EL (cell line): Measurements from ENCODE around the gene TSHZ2.
A peak's percentile ranks its signal among the peaks of the same experiment; 100 is the strongest.

Experiments
- DNase-seq: peaks from one replicate; pipeline ENCODE4 v3.0.0-alpha.2; 2016

TSHZ2 gene

DNA sequence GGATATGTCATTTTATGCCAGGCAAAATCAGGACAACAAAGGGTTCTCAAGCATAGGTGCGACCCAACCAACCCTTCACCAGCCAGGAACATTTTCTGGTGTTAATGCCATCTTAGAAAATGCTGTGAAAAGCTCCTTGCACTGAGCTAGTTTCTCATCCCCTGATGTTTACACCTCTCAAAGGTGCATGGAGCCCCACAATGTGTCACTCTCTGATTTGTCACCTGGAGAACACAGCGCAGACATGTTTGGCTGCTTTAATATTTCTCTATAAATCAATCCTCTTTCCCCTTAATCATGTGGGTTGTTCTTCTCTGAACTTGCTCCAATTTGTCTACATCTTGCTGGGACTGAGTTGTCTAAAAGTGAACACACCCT is 244.3 kb downstream of the TSHZ2 start:
- no peak for DNase-seq

DNA sequence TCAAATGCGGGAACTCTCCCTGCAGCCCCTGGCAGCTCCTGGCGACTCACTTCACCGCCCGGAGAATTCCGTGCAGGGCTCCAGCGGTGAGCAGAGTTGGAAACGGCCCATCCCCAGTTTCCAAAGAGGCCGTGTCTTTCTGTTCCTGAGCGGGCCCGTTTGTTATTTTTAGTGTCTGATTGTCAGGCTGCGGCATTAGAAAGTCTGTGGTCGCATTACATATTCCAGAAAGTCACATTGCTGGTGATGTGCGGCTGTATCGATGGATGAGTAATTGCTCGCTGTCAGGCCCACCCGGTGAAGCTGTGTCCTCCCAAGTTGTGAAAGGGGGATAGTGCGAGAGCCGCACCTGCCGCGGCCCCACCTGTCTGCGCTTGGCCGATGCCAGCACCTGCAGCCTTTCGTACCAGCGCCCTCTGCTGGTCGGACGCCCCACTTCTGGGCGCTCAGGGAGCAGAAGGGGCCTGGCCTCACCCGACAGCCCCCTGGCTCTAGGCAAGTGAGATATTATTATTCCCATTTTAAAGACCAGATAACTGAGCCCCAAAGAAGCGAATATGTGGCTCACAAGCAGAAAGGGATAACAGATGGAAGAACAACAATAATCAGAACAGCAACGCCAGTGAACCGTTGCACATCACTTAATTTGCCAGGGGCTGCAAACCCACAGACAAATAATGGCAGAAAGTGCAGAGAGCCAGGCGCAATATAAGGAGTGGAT is 244.9 kb downstream of the TSHZ2 start:
- DNase-seq: peak; percentile 4

DNA sequence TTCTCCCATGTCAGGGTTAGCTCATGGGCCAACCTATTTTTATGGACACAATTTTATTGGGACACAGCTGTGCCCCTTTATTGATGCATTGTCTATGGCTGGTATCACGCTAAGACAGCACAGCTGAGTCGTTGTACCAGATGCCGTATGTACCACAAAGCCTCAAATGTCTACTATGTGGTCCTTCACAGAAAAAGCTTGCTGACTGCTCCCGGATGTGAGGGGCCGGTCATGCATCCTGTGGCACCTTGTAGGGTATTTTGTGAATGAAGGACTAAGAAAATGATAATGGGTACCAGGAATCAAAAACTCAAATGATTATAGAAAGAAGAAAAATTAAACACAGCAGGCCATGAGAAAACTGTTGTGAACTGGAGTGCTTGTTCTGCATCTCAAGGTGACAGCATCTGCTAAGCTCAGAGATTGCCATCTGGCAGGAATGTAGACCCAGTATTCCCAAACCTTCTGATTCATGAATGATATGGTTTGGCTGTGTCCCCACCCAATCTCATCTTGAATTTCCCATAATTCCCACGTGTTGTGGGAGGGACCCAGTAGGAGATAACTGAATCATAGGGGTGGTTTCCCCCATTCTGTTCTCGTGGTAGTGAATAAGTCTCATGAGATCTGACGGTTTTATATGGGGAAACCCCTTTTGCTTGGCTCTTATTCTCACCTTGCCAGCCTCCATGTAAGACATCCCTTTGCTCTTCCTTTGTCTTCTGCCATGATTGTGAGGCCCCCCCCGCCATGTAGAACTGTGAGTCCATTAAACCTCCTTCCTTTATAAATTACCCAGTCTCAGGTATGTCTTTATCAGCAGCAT is 248.5 kb downstream of the TSHZ2 start:
- no peak for DNase-seq

DNA sequence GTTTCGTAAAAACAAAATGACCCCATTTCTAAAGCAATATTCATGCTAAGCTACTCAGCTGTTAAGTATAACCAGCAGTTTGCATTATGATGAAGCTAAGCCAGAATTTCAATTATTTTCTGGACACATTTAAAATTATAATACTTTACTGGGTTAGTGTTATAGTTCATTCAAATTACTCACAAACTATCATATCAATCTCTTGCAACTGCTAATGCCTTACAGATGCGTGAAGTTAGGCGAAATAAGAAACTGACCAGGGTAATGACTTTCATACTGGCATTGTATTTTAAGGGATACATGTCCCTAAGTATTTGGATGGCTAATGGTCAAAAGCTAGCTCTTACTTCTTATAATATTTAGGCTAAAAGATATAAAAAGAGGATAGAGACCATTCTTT is 249.6 kb downstream of the TSHZ2 start:
- DNase-seq: no peak

DNA sequence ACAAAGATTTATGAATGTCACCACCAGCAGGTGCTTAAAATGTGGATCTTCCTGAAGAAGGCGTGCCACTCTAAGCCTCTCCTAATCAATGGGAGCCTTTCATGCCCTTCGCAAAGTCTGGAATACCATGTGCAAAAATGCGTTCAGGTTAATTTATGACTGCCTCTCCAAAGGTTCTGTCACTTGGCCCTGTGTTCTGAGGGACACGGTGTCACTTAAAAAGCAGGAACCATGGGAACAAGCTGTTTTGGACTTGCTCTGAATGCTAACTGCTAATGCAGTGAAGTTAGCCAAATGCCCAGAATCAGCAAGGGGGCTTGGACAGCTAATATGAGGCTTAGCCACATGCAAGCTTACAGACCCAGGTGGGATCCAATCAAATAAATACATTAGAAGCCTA is 250.3 kb downstream of the TSHZ2 start:
- DNase-seq: no peak

DNA sequence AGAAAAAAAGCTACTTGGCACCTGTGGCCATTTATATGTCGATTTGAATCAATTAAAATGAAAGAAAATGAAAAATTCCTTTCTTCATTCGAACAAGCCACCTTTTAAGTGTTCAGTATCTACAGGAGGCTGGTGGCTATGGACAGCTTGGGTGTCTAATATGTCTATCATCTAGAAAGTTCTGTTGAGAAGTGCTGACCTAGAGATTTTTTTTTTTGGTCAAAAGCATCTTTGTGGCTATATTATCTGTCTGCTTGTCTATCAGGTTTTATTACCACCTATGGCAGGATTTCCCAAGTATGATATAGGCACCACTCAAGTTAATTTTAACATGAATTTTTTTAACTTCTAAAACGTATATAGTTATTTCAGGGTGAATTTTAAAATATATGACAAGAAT is 250.8 kb downstream of the TSHZ2 start:
- no peak for DNase-seq

DNA sequence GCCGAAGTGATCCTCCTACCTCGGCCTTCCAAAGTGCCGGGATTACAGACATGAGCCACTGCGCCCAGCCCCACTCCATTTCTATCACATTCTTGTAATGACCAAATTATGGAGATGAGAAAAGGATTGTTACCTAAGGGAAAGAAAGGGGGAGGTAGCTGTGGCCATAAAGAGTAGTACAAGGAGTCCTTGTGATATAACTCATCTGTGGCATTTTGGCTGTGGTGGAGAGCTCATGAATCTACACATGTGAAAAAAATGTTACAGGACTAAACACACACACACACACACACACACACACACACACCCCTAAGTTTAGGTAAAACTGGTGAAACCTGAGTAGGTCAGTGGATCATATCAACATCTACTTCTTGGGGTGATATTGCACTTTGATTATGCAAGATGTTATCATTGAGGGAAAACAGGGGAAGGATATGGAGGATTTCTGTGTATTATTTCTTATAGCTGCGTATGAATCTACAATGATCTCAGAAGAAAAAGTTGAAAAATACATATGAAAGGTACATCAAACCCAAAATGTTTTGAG is 251.5 kb downstream of the TSHZ2 start:
- DNase-seq: no peak

DNA sequence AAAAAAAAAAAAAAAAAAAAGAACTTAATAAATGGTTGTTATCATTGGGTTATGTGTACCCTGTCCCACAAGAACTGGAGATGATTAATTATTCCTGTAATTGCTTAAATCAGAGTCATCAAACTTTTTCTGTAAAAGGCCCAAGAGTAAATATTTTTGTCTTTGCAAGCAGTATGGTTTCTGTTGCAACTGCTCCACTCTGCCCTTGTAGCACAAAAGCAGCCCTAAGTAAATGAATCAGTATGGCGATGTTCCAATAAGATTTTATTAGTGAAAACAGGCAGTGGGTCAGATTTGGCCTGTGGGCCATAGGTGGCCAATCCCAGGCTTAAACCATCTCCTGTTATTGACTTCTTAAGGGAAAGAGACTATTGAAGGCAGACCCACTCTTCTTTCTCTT is 252.7 kb downstream of the TSHZ2 start:
- no peak for DNase-seq

DNA sequence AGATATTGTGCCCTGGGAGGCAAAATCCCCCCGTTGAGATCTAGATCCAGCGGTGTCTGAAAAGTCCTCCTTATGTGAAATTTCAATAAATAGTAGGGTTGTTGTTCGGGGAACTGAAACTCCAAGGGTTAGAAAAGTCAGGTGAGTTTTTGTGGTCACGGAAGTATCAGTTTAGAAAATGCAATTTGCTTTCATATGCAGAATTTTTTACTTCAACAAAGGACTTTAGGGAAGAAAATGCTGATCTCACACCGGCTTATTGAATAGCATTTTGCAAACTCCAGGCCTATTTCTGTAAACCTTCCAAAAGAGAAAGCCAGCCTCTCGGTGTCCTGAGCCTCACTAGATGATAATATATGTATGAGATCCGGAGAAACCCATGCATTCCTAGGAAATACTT is 254.7 kb downstream of the TSHZ2 start:
- no peak for DNase-seq

DNA sequence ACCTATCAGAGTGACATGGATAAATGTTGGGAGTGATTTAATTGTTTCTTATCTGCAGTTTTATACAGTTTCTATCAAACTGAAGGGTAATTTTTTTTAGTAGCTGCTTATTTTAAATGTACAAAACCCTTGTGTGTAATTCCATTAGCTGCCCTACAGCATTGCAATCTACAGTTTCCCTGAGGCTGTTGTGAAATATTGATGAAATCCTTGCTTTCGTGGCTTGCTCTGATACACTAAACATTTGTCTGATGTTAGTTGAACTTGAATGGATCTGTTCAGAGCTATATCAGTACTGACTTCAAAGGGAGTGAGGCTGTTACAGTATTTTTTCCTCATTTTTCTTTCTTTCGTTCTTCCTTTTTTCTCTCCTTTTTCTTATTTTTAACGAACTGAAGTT is 255.4 kb downstream of the TSHZ2 start:
- DNase-seq: no peak

DNA sequence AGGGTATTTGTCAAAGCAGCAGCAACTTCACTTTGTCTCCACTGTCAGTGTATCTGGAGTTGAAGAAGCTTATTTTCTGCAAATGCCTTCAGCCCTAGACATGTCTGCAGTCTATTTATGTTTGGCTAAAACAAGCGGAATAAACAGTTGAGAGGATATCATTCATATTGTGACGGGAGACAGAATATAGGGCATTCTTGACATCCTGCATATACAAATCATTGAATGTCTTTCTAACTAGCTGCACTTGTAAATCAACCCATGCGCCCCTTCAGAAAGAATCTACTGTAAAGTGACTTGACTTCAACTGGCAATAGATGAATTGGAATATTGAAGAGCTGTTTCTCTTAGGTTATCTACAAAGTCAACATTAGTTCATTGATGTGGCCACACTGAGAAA is 258.9 kb downstream of the TSHZ2 start:
- no peak for DNase-seq

DNA sequence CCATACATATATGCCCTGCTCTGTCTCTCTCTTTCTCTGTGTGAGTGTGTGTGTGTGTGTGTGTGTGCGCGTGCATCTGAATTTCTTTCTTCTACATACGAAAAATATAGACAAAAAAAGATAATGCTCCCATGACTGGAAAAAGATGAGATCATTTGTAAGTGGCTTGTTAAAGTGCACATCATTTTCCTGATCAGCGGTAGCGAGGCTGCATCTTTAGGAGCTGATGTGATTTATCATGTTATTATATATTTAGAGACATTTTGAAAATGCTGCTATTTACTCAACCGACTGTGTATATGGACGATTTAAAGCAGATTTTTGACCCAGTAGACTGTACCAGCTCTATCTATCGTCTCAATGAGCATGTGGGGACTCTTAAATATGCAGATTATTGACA is 265.3 kb downstream of the TSHZ2 start:
- DNase-seq: no peak

DNA sequence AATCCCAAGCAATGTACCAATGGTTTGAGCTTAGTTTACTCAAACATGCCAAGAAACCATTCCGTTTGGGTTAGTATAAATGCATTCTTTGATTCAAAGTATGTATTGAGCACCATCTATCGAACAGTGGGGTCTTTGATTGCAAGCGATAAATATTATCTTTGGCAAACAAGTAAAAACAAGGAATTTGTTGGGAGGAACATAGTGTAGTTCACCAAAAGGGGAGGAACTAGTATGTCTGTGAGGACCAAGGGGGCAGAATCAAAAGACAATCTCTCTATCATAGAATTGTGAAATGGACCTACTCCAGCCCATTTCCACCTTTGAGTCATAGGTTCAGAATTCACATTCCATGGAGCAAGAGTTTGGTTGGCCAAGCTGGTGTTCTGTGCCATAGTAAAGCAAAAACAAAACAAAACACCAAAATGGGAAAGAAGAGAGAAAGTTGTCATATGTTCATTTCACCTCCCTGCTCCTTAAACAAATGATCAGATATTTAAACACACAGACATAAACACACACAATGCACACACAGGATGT is 266.0 kb downstream of the TSHZ2 start:
- no peak for DNase-seq

DNA sequence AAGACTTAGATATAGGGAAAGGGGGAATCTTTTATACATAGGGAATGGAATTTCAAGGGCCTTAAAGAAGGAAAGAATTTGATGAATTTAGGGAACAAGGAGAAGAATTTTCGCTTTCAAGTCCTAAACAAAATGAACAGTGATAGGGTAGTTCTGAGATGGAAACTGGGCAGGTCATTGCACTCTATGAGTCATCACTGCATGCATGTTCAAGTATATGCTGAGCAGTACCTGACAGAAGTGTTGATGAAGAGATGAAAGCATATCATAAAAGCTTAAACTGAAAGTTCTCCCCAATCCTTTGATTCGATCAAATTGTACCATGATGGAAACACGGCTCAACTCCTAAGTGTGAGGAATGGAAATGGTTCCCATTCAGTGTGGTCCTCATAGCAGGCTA is 271.0 kb downstream of the TSHZ2 start:
- no peak for DNase-seq

DNA sequence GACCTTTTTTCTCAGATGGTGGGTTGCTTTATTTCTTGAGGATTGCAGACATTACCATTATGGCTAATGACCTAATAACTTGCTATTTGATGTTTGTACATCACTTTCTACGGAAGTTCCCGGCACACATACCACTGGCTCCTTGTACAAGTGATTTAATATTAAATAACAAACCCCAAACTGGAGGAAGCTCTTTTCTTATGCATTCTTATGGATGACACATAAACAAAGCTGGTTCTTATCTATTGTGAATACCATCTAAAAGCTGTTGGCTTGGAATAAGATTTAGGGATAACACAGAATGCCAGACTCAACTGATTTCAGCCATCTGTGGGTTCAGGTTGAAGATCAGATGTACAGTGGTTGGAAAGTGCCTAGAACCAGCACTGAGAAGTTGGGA is 272.6 kb downstream of the TSHZ2 start:
- DNase-seq: no peak

DNA sequence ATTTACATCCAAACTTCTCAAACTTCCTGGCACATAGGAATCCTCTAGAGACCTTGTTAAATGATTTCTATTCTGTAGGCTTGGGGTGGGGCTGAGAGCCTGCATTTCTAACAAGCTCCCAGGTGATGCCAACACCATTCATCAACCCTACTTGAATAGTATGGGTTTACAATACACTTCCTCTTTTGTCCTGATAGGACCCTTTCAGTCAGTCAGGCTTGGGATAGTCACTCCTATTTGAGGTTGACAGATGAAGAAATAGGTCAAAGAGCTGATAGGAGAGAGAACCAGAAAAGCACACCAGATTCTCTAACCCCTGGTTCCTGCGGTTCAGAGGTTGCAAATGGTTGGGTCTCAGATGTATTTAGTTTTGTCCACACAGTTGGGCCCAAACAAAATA is 273.4 kb downstream of the TSHZ2 start:
- DNase-seq: no peak

DNA sequence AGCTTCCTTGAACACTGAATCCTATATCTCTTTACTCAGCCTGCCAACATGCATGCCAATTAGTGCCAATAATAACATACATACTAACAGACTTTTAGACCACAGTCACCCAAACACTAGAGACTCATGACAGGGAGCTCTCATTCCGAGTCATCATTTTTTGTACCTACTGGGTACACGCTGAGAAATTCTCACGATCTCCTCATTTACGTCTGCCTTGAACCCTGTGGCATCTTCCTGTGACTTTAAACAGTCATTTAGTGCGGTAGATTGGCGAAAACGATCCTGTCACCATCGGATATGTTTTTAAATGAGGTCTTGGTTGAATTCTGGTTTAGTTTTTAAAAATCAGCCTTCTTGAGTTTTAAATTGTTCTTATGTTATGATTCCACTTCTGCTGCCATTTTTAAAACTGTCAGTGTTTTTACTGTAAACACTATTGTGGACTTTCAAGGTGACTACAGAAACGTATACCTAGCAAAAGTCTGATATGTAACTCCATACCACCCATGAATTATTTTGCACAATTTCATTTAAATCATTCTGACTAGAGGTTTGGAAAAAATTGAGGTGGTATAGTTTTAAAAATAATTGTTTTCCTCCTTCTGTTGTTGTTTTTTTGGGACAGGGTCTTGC is 275.4 kb downstream of the TSHZ2 start:
- DNase-seq: no peak

DNA sequence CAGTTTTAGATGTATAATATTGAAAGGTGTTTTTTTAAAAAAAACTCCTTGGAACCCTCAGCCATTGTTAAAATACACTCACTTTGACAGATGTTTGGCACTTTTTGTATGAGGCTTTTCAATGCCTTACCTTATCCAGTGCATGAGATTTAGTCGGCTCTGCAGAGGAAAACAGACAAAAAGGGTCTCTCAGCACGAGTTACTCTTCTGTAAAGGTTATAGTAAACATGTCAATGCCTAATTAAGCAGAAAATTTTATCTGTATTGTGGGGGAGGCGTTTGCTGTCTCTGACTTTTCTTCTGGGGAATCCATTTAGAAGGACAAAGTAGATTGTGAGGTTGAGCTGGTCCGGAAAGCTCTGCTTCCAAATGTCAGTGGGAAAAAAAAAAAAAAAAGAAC is 278.3 kb downstream of the TSHZ2 start:
- no peak for DNase-seq

DNA sequence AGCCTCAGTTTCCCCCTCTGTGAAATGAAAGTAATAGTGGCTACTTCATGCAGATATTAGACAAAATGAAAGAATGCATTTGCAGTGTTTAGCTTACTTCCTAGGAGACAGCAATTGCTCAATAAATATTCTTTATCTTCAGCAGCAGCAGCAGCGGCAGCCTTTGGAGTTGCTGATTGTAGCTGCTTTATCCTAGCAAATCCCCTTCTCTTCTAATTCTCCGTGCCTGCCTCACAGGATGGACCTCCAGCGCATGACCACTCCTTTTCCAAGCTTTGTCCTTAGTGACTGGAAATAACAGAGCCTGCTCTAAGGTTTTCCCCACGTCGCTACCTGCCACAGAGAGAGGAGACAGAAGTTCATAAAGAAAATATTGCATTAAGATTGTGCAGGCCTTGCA is 279.8 kb downstream of the TSHZ2 start:
- DNase-seq: no peak

DNA sequence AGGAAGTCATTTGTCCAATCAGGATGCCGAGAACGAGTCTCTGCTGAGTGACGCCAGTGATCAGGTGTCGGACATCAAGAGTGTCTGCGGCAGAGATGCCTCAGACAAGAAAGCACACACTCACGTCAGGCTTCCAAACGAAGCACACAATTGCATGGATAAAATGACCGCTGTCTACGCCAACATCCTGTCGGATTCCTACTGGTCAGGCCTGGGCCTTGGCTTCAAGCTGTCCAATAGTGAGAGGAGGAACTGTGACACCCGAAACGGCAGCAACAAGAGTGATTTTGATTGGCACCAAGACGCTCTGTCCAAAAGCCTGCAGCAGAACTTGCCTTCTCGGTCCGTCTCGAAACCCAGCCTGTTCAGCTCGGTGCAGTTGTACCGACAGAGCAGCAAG is 281.5 kb downstream of the TSHZ2 start:
- no peak for DNase-seq

DNA sequence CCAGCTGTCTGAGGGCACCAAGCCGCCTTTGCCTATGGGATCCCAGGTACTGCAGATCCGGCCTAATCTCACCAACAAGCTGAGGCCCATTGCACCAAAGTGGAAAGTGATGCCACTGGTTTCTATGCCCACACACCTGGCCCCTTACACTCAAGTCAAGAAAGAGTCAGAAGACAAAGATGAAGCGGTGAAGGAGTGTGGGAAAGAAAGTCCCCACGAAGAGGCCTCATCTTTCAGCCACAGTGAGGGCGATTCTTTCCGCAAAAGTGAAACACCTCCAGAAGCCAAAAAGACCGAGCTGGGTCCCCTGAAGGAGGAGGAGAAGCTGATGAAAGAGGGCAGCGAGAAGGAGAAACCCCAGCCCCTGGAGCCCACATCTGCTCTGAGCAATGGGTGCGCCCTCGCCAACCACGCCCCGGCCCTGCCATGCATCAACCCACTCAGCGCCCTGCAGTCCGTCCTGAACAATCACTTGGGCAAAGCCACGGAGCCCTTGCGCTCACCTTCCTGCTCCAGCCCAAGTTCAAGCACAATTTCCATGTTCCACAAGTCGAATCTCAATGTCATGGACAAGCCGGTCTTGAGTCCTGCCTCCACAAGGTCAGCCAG is 283.0 kb downstream of the TSHZ2 start:
- no peak for DNase-seq

DNA sequence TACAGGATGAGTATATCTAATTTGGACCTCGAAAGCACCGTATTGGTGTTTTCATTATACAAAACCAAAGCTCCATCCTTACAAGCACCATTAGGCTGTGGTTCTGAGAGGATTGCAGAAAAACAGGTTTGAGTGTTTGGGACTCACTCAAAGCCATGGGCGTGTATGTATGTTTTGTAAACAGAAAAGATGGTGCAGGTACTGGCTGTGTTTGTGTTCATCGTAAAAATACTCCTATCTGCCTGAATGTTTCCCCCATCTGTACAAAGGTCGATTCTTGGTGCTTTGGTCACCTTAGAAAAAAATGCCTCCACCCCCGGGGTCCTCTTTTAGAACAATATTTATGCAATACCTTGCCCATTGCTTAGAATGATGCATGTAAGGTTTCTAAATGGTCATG is 286.6 kb downstream of the TSHZ2 start:
- DNase-seq: no peak

DNA sequence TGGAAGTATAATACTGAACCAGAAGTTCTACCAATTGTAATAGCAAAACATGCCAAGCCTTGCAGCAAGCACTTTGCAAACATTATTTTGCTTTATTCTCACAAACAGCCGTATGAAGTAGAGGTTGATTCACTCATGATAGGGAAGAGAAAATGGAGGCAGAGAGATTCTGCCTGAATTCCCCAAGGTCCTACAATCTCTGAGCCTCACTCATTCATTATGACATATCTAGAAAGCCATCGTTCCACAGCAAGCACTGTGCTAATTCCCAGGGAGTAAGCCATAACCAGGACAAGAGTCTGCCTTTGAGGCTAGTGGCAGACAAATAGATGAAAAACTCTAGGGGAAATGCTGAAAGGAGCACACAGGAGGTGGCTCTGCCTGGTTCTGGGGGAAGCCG is 288.0 kb downstream of the TSHZ2 start:
- no peak for DNase-seq
